ENCODE measurements around the gene KRT9. TPM values are rescaled to one million over a fixed set of nuclear protein-coding genes. Genes with fewer than 3 reads are reported as not detected.
"Not testable (repeated sequence)": the region's sequence is repeated elsewhere in the genome, so short reads cannot be mapped to it uniquely, and the experiment has no call there.

KRT9 gene
- total RNA-seq, 1 donor from 2014 or later, result not detected

- no peak for DNase-seq (ENCODE audit: low spot score)
- intact Hi-C loops (cut with DNase I), result no loop called here
Measured at GRCh38 chr17:41551365-41551764, 20.5 kb downstream of the KRT9 start.

- DNase-seq (ENCODE audit: low spot score), result no peak
- intact Hi-C loops (cut with DNase I), result loop anchor here (1.0 to 2.0 kb wide), 3 partner anchors 99 to 641 kb away; no protein-coding TSS in a partner anchor
Measured at GRCh38 chr17:41549596-41550039, 22.2 kb downstream of the KRT9 start.

GRCh38 chr17:41548844-41549595 is 22.8 kb downstream of the KRT9 start:
- peak; percentile 94 for DNase-seq (ENCODE audit: low spot score)
- intact Hi-C loops (cut with DNase I), result loop anchor here (1.0 to 2.0 kb wide), 3 partner anchors 99 to 640 kb away; no protein-coding TSS in a partner anchor

- DNase-seq (ENCODE audit: low spot score), result peak; percentile 79
- intact Hi-C loops (cut with DNase I), result loop anchor here (2.0 kb wide), 1 partner anchor 639 kb away; no protein-coding TSS in a partner anchor
Measured at GRCh38 chr17:41547921-41548843, 23.7 kb downstream of the KRT9 start.

- no peak for DNase-seq (ENCODE audit: low spot score)
- intact Hi-C loops (cut with DNase I), result no loop called here
Measured at GRCh38 chr17:41547378-41547841, 24.4 kb downstream of the KRT9 start.

- intact Hi-C loops (cut with DNase I), result no loop called here
- DNase-seq (ENCODE audit: low spot score), result no peak
Measured at GRCh38 chr17:41546819-41547218, 25.0 kb downstream of the KRT9 start.

GRCh38 chr17:41545829-41546410 is 25.9 kb downstream of the KRT9 start:
- DNase-seq (ENCODE audit: low spot score), result no peak
- intact Hi-C loops (cut with DNase I), result no loop called here

- no peak for DNase-seq (ENCODE audit: low spot score)
- intact Hi-C loops (cut with DNase I), result no loop called here
Measured at GRCh38 chr17:41544935-41545334, 26.9 kb downstream of the KRT9 start.

- no peak for DNase-seq (ENCODE audit: low spot score)
- intact Hi-C loops (cut with DNase I), result no loop called here
Measured at GRCh38 chr17:41544491-41544892, 27.4 kb downstream of the KRT9 start.

GRCh38 chr17:41542786-41543185 is 29.1 kb downstream of the KRT9 start:
- intact Hi-C loops (cut with DNase I); DNase-seq (ENCODE audit: low spot score): not testable (repeated sequence)

- no peak for DNase-seq (ENCODE audit: low spot score)
- intact Hi-C loops (cut with DNase I), result no loop called here
Measured at GRCh38 chr17:41542357-41542756, 29.5 kb downstream of the KRT9 start.

- no peak for DNase-seq (ENCODE audit: low spot score)
- intact Hi-C loops (cut with DNase I), result no loop called here
Measured at GRCh38 chr17:41540921-41541625, 30.8 kb downstream of the KRT9 start.

GRCh38 chr17:41539979-41540701 is 31.7 kb downstream of the KRT9 start:
- intact Hi-C loops (cut with DNase I), result no loop called here

GRCh38 chr17:41539071-41539492 is 32.8 kb downstream of the KRT9 start:
- intact Hi-C loops (cut with DNase I), result no loop called here
- DNase-seq (ENCODE audit: low spot score), result no peak

More at GRCh38 chr17:41539979-41540701, 31.7 kb downstream of the KRT9 start:
- no peak for DNase-seq (ENCODE audit: low spot score)

- intact Hi-C loops (cut with DNase I), result no loop called here
- no peak for DNase-seq (ENCODE audit: low spot score)
Measured at GRCh38 chr17:41538565-41538991, 33.3 kb downstream of the KRT9 start.

GRCh38 chr17:41537990-41538389 is 33.9 kb downstream of the KRT9 start:
- intact Hi-C loops (cut with DNase I), result no loop called here
- no peak for DNase-seq (ENCODE audit: low spot score)

- no peak for DNase-seq (ENCODE audit: low spot score)
Measured at GRCh38 chr17:41537614-41537954, 34.3 kb downstream of the KRT9 start.

GRCh38 chr17:41536741-41537613 is 34.9 kb downstream of the KRT9 start:
- intact Hi-C loops (cut with DNase I), result no loop called here
- no peak for DNase-seq (ENCODE audit: low spot score)

More at GRCh38 chr17:41537614-41537954, 34.3 kb downstream of the KRT9 start:
- intact Hi-C loops (cut with DNase I), result no loop called here
